Thyroid gland (tissue), 4 donors: Measurements from ENCODE around the gene LIN28B. TPM values are rescaled to one million over a fixed set of nuclear protein-coding genes. Genes with fewer than 3 reads are reported as not detected.

Experiments
- DNase-seq, 2 donors: peaks; one replicate each; pipeline ENCODE4 v3.0.0-alpha.2; 2019
- H3K27ac ChIP-seq, 3 donors: fragments of 200-600 bp; sonication (generic); 1 replicate in 2 of 3; 2 replicates in 1 of 3; pipeline ENCODE4 v1.5.1; 2016 to 2019; ENCODE audit warnings: mild to moderate bottlenecking in 1 of 3, moderate library complexity in 1 of 3
- H3K27me3 ChIP-seq: fragments of 200-600 bp; sonication (generic); one replicate; pipeline ENCODE4 v1.5.1; 2019
- H3K36me3 ChIP-seq, 2 donors: fragments of 200-600 bp; sonication (generic); one replicate each; pipeline ENCODE4 v1.5.1; 2016 to 2019
- H3K4me1 ChIP-seq, 2 donors: fragments of 200-600 bp; sonication (generic); one replicate each; pipeline ENCODE4 v1.5.1; 2017 to 2019
- H3K4me3 ChIP-seq, 3 donors: fragments of 200-600 bp; sonication (generic); replicated peaks in 1 of 3; 1 replicate in 2 of 3; 2 replicates in 1 of 3; pipeline ENCODE4 v1.5.1; 2016; ENCODE audit warnings: mild to moderate bottlenecking in 1 of 3
- H3K9me3 ChIP-seq: fragments of 200-600 bp; sonication (generic); one replicate; pipeline ENCODE4 v1.5.1; 2017
- CTCF ChIP-seq, 6 experiments: fragments of 200-600 bp in 3 of 6; fragments of 450-650 bp in 3 of 6; sonication (generic) in 3 of 6; IDR thresholded peaks; one replicate each; pipeline ENCODE4 v1.5.1; 2016 to 2019; ENCODE audit warnings: antibody characterized with exemption in 6 of 6, mild to moderate bottlenecking in 2 of 6, inconsistent platforms in 1 of 6, moderate library complexity in 1 of 6
- POLR2A ChIP-seq, 2 donors: fragments of 450-650 bp; IDR thresholded peaks; one replicate each; pipeline ENCODE4 v1.6.1; 2017; ENCODE audit warnings: antibody characterized with exemption in 2 of 2, mild to moderate bottlenecking in 2 of 2, moderate library complexity in 1 of 2
- WGBS, 2 donors: methylation state at CpG; one replicate each; pipeline ENCODE4 v1.1.5; 2017; 5-methylcytosine and 5-hydroxymethylcytosine counted together
- intact Hi-C: fragments of 100-400 bp; cut with DNase I; formaldehyde crosslinking; loops from one replicate; pipeline ENCODE4 v1.15.1; 2023
- total RNA-seq, 4 donors: library from RNA; depleted of rRNA; stranded (reverse); fragments of >200 nt; gene quantifications; one replicate each; pipeline ENCODE4 v1.2.3, GENCODE V29; 2016

LIN28B gene
- total RNA-seq, 4 donors from 2014 or later, result 0.24 TPM; not detected in 3

GRCh38 chr6:105066233-105066632 is 109.3 kb downstream of the LIN28B start:
- no peak for DNase-seq
- no peak overlapping the region for H3K4me3 ChIP-seq
- no peak overlapping the region for H3K27ac ChIP-seq
- H3K9me3 ChIP-seq, result no peaks in the 10 kb centered on the region
- no peaks in the 10 kb centered on the region for H3K4me1 ChIP-seq
- 79 to 88% methylated on average over 3 of the region's 3 CpGs for WGBS, 2 donors
- H3K27me3 ChIP-seq, result no peaks in the 10 kb centered on the region
- TF ChIP-seq CTCF (IDR thresholded peaks at IDR 0.05) (no peak), POLR2A (IDR thresholded peaks at IDR 0.05) (no peak)
- no peaks in the 10 kb centered on the region for H3K36me3 ChIP-seq
- intact Hi-C loops, result no loop called here

DNA sequence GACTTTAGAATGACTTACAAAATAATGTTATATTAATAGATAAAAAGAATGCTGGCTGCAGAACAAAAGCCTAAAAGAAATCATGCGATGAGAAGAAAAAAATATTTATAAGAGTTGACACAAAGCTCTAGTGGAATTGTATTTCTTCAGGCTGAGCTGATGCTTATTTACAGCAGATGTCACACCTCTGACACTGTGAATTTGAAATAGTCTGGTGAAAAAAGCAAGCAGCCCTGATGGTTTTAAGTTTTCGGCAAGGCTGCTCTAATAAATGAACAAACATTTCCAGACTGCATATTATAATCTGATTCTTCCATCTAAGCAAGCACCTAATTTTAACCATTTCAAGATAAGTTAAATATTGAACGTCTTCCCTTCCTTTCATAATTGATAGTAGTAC is 109.9 kb downstream of the LIN28B start:
- intact Hi-C loops, result no loop called here
- no peak for DNase-seq
- WGBS, 2 donors, result 76 to 78% methylated on average over 3 of the region's 3 CpGs

DNA sequence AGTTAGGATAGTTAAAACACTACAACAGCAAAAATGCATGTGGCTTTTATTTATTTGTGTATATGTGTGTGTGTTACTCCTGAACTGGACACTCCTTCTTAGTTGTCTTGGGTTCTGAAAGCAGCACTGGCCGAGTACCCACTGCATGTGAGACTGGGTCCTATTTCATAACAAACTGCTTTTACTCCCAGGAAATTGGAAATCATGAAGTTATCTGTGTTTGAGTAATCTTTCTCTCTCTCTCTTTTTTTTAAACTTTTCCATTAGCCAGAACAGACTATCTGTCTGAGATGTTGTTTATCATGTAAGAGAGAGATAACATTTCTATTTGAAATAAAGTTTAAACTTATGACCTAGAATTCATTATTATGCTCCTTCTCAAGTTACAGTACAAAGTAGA is 110.4 kb downstream of the LIN28B start:
- WGBS, 2 donors, result 68 to 69% methylated on average over 1 of the region's 1 CpG
- Histone ChIP-seq H3K4me3 (no peak overlapping the region), H3K27me3 (no peaks in the 10 kb centered on the region), H3K4me1 (no peaks in the 10 kb centered on the region), H3K27ac (no peak overlapping the region), H3K9me3 (no peaks in the 10 kb centered on the region), H3K36me3 (no peaks in the 10 kb centered on the region)
- intact Hi-C loops, result no loop called here
- no peak for DNase-seq
- TF ChIP-seq CTCF (IDR thresholded peaks at IDR 0.05) (no peak), POLR2A (IDR thresholded peaks at IDR 0.05) (no peak)

More for the DNA sequence above, 109.9 kb downstream of the LIN28B start:
- H3K27ac ChIP-seq, result no peak overlapping the region
- no peak overlapping the region for H3K4me3 ChIP-seq
- no peaks in the 10 kb centered on the region for H3K4me1 ChIP-seq
- H3K9me3 ChIP-seq, result no peaks in the 10 kb centered on the region
- no peak for TF ChIP-seq CTCF (IDR thresholded peaks at IDR 0.05)
- TF ChIP-seq POLR2A (IDR thresholded peaks at IDR 0.05), result no peak
- H3K27me3 ChIP-seq, result no peaks in the 10 kb centered on the region
- no peaks in the 10 kb centered on the region for H3K36me3 ChIP-seq

- H3K27ac ChIP-seq, result no peak overlapping the region
- TF ChIP-seq POLR2A (IDR thresholded peaks at IDR 0.05) (no peak), CTCF (IDR thresholded peaks at IDR 0.05) (no peak)
Measured at GRCh38 chr6:105068407-105068806, 111.5 kb downstream of the LIN28B start.

GRCh38 chr6:105069821-105070445 is 113.0 kb downstream of the LIN28B start:
- whole genome bisulfite sequencing, 2 donors, result 91 to 100% methylated on average over 1 of the region's 1 CpG
- Histone ChIP-seq H3K4me1 (no peaks in the 10 kb centered on the region), H3K9me3 (no peaks in the 10 kb centered on the region), H3K4me3 (no peak overlapping the region), H3K27ac (no peak overlapping the region), H3K27me3 (no peaks in the 10 kb centered on the region), H3K36me3 (no peaks in the 10 kb centered on the region)
- intact Hi-C loops, result no loop called here
- TF ChIP-seq POLR2A (IDR thresholded peaks at IDR 0.05) (no peak), CTCF (IDR thresholded peaks at IDR 0.05) (no peak)
- DNase-seq, result no peak

More at GRCh38 chr6:105068407-105068806, 111.5 kb downstream of the LIN28B start:
- no peaks in the 10 kb centered on the region for H3K9me3 ChIP-seq
- H3K4me1 ChIP-seq, result no peaks in the 10 kb centered on the region
- 82 to 85% methylated on average over 2 of the region's 2 CpGs for WGBS, 2 donors
- H3K27me3 ChIP-seq, result no peaks in the 10 kb centered on the region
- DNase-seq, result no peak
- intact Hi-C loops, result no loop called here
- no peaks in the 10 kb centered on the region for H3K36me3 ChIP-seq
- H3K4me3 ChIP-seq, result no peak overlapping the region
